ENCODE measurements around the gene GMDS.

- TF ChIP-seq EZH2 (IDR thresholded peaks at IDR 0.05; ENCODE audit: insufficient read depth, poor library complexity, severe bottlenecking), result no peak
- TF ChIP-seq EZH2phosphoT487 (IDR thresholded peaks at IDR 0.05; ENCODE audit: insufficient read depth, low read depth), result no peak
Measured at GRCh38 chr6:2171728-2172127, 73.7 kb downstream of the GMDS start.
